Ovary (tissue), 3 donors: Measurements from ENCODE around the gene SLC35A2.

Source experiments
- EP300 ChIP-seq: sonication (generic); formaldehyde crosslinking; IDR thresholded peaks from one replicate; pipeline ENCODE4 v1.6.1; 2017; ENCODE audit warnings: antibody characterized with exemption
- POLR2A ChIP-seq: fragments of 450-650 bp; IDR thresholded peaks from one replicate; pipeline ENCODE4 v1.6.1; 2017; ENCODE audit warnings: antibody characterized with exemption, mild to moderate bottlenecking, moderate library complexity
- TF ChIP-seq, protein P1 (sequence below), 3 donors: fragments of 450-650 bp in 2 of 3; fragments of 200-600 bp in 1 of 3; IDR thresholded peaks; one replicate each; pipeline versions ENCODE4 v1.5.1 to v1.8.0; 2016 to 2022; ENCODE audit warnings: antibody characterized with exemption in 3 of 3, mild to moderate bottlenecking in 1 of 3
- donor health status: DM: no; HTN: no; CAD: no.

DNA sequence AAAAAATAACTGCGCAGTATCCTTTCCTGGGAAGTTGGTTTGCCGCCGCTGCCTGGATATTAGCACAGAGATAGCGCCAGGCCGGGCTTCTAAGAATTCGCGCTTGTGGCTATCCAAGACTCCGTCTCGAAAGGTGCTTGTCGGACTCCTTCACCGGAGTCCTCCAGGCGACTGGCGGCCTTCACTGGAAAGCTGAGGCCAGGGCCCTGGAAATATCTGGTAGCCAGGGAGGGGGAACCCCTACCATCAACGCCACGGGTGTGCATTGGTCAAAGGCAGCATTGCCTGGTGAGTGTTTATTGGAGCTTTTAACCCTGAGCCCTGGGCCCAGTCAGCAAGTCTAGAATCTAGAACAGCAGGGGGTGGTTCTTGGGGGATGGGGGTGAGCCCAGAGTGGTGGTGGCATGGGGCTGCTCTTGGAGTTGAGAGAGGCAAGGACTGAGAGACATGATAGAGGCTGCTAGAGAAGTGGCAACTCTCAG lies 8.0 kb upstream of the SLC35A2 start:
- TF ChIP-seq, protein P1, sequence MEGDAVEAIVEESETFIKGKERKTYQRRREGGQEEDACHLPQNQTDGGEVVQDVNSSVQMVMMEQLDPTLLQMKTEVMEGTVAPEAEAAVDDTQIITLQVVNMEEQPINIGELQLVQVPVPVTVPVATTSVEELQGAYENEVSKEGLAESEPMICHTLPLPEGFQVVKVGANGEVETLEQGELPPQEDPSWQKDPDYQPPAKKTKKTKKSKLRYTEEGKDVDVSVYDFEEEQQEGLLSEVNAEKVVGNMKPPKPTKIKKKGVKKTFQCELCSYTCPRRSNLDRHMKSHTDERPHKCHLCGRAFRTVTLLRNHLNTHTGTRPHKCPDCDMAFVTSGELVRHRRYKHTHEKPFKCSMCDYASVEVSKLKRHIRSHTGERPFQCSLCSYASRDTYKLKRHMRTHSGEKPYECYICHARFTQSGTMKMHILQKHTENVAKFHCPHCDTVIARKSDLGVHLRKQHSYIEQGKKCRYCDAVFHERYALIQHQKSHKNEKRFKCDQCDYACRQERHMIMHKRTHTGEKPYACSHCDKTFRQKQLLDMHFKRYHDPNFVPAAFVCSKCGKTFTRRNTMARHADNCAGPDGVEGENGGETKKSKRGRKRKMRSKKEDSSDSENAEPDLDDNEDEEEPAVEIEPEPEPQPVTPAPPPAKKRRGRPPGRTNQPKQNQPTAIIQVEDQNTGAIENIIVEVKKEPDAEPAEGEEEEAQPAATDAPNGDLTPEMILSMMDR (IDR thresholded peaks at IDR 0.05): no peak
- TF ChIP-seq POLR2A (no peak), EP300 (no peak)
